HG02798 (cell line): ENCODE results near the gene ARV1.
A peak's percentile ranks its signal among the peaks of the same experiment; 100 is the strongest.

Source experiments
- ATAC-seq: cut with Tn5 transposase; IDR thresholded peaks from one replicate; pipeline ENCODE4 v1.9.1; 2021; ENCODE audit warnings: mild to moderate bottlenecking; ENCODE audit not compliant: unreplicated experiment, poor library complexity

The ARV1 gene

DNA sequence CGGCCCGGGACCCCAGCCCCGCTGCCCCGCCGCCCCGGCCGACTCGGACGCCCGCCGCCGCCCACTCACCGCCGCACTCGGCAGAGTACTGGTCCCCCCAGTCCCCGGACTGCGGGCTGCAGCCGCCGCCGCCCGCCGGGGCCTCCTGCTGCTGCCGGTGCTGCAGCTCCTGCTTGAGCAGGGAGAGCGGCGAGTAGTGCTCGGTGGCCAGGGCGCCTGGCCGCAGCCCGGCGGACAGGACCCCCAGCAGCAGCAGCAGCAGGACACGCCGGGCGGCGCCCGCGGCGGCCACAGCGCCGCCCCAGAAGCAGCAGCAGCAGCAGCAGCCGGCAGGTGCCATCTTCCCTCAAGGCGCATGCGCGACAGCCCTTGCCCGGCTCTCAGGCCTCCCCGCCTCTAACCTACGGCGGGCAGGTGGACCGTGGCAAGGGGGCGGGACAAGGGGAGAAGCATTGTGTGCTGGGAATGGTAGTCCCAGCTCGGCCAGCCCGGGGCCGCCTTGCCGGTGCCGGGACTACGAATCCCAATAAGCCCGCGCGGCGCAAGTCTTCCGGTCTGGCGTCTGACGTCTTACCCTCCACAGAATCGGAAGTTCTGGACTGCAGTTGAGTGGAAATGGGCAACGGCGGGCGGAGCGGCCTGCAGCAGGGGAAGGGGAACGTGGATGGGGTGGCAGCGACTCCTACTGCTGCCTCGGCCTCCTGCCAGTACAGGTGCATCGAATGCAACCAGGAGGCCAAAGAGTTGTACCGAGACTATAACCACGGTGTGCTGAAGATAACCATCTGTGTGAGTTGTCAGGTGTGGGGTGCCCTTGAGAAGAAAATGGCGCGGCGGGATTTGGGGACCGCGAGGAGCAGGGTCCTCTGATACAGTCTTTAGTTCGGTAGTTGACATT is at the start of gene ARV1, which contains the start of gene TTC13:
Gene ARV1 (plus strand): TSS at position 604 of the 898 bp plus-strand sequence. CDS start 12 bp downstream, at position 616.
Gene TTC13 (minus strand): TSS at position 371 of the 898 bp plus-strand sequence. CDS start 31 bp downstream, at position 340.
- ATAC-seq = peak; percentile 95

DNA sequence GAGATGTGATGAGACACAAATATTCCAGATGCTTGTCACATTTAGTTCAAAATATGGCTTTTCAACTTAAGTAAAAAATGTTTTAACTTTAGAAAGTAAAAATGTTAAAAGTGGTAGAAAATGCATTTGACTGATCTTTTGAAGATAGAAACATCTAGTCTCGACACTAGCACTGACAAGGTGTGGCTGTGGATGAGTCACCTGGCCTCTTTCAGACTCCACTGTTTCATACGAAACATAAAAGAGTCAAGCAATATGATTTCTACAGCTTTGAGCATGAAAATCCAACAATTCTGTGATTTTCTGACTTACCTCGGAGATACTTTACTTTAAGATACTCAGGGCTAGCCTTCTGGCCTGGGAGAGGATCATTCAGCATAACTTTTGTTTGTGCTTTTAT is 47.9 kb upstream of the ARV1 start:
- ATAC-seq = no peak

DNA sequence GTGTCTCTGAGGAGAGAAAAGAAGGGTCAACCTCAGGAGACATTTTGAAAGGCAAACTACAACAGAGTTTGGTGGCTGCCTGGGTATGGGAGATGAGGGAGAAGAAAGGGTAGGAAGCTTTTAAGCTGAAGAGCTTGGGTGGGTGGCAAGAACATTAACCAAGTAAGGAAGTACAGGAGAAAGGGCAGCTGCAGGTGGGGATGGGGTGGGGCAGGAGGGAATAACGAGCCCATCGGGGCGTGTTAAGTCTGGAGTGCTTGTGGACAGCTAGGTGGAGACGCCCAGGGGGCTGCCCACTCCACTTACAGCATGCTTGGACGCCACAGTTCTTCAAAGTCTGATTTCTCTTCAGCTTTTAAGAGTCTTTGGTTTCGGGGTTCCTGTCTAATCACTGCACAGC is 43.0 kb upstream of the ARV1 start:
- no peak for ATAC-seq

DNA sequence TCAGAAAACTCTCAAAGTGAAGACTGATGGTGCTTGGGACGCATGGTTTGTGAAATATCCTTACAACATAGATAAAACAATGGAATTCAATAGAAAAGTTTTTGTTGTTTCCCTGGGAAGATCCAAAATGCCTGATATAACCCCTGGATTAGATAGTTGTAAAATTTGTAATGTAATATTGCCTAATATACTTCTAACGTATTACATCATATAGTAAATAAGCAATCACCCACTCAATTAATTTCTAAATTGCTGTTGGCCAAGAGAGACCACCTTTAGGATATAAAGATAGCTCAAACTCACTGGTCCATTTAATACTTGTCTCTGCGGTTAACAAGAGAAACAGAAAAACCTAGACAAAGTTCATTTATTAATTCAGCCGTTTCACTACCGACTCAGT is 42.4 kb upstream of the ARV1 start:
- no peak for ATAC-seq

DNA sequence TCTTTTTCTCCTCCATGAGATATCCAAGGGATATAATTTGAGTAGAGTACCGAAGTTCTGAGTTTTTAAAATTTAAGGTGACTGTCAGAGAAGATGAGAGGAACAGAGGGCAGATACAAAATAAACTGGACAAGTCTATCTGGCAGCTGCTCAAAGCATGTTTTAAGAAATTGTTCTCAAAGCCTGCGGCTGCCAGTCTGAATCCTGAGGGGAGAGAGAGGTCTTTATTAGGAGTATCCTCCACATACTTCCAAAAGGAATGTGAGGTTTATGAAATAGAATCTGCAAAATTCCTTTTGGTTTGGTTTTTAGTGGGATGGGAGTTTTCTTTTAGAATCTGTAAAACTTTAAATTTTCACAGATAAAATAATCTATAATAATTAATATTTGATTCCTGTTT is 41.5 kb upstream of the ARV1 start:
- no peak for ATAC-seq

DNA sequence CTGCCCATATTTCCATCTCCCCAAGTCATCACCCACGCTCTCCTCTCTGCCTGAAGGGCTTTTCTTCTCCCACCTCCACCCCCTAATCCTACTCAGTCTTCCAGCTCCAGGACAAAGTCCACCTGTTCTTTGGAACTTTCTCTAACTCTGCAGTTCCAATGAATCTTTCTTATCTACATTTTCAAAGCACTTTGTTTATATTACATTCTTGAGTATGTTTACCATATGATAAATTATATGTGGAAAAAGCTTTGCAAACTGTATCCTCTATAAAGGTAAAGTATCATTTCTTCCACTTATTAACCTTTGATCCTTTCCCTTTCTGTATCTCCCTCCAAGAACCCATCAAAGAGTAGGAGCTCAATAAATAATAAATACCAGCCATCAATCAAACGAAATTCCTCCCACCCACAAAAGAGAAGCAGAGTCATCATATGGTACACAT is 39.9 kb upstream of the ARV1 start:
- no peak for ATAC-seq

DNA sequence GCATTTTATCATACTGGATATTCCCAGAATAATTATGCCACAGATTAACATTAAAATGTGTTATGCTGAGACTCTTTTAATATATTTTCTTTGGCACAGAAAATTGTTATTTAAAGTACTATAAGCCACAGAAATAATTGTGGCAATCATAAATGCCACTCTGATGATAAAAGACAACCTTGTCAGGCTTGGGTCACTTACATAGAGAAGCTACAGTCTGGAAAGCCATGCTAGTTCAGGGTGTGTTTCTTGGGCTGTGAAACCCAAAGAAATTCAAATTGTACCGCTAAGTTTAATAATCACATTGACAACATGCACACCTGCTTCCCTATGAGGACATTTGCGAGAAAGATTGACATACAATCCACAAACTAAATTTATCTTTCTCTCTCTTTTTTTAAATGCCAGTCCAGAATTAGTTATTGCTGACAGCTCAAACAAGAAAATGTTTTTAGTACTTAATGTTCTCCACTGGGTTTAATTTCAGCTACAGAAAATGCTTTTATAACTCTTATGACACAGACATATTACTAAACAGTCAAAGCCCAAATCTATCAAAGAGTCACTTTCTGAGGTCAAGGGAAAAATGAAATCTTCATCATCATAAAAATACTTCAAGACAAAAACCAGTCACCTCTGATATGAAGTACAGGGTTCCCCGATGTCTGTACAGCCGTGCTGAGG is 38.9 kb upstream of the ARV1 start:
- no peak for ATAC-seq

DNA sequence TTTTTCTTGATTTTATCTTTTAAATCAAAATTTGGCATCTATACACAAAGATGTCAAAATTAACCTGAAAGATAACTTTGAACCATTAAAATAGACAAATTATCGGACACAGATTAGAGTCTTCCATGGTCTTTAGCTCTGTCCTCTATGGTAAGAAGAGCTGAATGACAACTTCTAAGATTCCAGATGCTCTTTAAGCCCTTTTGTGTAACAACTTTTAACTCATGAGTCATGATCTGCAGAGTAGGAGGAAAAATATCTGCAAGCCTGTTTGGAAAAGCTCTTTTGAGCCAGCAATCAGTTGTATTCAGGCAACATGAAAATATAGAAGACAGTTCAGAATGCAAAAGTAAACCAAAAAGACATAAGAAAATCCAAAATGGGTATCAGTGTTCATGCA is 38.0 kb upstream of the ARV1 start:
- ATAC-seq = no peak

DNA sequence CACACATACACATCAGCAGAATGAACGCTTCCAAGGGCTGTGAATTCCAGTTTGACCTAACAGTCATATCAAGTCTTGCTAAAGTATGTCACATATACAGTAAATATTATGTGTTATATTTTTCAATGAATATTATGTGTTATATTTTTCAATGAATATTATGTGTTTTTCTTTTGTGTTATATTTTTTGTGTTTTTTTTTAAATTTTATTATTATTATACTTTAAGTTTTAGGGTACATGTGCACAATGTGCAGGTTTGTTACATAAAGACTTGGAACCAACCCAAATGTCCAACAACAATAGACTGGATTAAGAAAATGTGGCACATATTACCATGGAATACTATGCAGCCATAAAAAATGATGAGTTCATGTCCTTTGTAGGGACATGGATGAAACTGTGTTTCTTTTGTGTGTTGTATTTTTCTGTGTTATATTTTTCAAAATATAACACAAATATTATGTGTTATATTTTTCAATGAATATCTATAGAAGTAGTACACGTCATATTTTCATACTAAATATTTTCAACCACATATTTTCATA is 35.8 kb upstream of the ARV1 start:
- ATAC-seq = no peak

DNA sequence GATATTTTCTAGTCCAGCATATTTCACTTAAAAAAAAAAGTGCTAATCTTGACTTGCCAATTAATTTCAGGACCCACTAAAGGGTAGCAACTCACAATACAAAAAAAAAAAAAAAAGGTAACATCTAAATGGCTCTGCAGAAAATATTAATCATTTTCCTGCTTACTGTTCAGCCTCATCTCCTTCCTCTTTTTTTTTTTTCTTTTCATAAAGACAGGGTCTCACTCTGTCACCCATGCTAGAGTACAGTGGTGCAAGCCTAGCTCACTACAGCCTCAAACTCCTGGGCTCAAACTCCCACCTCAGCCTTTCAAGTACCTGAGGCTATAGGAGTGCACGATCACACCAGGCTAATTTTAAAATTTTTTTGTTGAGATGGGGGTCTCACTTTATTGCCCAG is 30.6 kb upstream of the ARV1 start:
- no peak for ATAC-seq

DNA sequence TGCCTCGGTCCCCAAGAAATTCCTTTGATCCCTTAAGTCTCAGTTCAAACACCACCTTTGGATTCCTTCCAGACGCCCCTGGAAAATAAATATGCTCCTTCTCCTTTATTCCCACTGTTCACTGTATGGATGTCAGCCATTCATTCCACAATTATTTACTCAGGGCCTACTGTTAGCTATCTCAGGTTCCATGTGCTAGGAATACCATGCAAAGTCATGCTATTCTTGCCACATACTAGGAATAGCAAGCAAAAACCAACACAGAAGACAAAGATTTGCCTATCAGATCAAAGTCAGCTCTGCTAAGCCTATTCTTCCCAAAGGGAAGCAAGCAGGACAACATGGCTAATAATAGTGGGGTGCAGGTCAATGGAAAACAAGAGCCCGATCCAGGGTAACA is 30.0 kb upstream of the ARV1 start:
- ATAC-seq = no peak

DNA sequence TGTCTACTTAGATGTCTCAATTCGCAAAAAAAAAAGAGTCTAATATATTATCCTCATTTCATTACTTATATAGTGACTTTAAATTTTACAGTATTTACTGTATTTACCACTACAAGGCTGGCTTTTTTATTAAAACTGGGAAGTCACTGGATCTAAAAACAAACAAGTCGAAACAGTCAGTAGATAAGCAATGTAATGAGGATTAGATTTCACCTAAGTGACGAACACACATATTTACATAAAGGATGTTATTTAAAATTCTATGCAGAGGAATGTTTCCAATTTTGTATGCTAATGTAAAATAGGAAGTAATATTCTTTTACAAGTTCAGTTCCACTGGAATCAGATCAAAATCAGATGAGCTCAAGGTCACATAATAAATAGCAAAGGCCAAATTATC is 28.5 kb upstream of the ARV1 start:
- no peak for ATAC-seq

DNA sequence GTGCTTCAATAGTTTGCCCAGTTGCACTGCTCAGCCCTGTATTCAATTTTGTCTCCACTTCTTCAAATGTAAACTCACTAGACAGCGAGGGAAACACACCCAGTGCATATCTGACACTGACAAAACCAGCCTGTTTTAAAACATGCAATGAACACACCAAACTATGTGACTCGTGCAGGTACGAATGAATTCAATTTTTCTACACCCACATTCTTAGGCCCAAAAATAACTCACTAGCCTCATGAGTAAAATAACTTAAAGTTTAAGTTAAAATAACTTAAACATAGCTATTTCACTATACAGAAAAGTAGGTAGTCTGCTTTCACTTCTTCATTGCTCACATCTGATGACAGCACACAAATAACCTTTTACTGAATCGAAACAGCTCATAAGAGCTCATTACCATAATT is 21.3 kb upstream of the ARV1 start:
- peak; percentile 80 for ATAC-seq

DNA sequence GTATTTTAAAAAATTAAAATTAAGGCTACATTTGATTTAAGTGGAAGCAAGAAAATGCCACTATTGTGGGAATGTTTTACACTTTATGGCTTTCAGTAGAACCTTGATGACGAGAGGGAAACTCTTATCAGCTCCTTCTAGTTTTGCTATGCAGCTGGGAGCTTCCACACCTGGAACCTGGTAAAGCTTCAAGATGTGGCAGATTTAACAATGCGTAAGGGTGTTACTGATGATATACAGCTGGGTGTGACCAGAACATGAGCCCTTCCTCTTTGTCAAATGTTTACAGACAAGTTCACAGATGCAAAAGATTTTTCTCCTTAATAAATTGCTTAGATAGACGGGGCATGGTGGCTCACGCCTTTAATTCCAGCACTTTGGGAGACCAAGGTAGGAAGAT is 20.5 kb upstream of the ARV1 start:
- no peak for ATAC-seq

DNA sequence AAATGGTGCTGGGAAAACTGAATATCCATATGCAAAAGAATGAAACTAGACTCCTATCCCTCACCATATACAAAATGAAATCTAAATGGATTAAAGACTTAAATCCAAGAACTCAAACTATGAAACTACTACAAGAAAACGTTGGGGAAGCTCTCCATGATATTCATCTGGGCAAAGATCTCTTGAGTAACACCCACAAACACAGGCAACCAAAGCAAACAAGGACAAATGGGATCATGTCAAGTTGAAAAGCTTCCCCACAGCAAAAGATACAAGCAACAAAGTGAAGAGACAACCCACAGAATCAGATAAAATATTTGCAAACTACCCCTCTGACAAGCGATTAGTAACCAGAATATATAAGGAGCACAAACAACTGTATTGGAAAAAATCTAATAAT is 14.0 kb upstream of the ARV1 start:
- no peak for ATAC-seq

DNA sequence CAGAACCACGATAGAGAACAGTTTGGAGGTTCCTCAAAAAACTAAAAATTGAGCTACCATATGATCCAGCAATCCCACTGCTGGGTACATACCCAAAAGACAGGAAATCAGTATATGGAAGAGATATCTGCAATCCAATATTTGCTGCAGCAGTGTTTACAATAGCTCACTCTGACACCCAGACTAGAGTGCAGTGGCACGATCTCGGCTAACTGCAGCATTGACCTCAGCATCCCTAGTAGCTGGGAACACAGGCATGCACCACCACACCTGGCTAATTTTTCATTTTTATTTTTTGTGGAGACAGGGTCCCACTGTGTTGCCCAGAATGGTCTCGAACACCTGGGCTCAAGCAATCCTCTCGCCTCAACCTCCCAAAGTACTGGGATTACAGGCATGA is 13.4 kb upstream of the ARV1 start:
- ATAC-seq = no peak

DNA sequence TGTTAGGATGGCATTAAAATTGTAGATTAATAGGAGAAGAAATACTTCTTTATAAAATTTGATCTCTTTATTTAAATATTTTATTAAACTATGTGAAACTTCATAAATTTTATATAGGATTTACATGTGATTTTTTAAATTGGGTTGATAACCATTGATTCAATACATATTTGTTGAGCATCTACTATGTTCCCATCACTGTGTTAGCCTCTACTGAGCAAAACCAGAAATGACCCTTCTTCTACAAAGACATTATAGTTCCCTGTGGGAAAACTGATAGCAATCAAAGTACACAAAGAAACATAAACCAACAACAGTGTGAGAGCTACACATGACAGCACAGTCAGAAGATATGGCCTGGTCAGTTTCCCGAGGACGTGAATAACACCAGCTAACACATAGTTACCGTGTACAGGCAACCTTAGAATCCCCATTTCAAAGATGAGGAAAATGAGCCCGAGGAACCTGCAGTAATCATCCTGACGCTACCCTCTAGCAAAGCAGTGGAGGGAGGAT is 12.5 kb upstream of the ARV1 start:
- ATAC-seq = no peak

DNA sequence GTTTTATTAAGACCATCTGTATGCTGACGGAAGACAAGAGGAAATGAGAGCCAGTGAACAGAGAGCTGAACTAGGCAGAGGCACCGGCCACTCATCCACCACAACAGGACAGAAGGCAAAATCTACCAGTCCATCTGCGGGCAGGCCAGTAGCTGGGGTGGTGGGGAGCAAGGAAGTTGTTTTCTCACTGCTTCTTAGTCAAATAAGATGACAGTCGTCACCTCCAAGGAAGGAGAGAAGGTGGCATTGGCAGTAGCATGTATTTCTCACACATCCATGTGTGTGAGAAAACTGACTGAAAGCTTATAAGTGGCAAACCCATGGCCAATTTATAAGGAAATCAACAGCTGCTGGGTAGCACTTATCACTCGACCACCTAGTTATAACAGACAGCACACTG is 8.5 kb upstream of the ARV1 start:
- ATAC-seq = no peak

DNA sequence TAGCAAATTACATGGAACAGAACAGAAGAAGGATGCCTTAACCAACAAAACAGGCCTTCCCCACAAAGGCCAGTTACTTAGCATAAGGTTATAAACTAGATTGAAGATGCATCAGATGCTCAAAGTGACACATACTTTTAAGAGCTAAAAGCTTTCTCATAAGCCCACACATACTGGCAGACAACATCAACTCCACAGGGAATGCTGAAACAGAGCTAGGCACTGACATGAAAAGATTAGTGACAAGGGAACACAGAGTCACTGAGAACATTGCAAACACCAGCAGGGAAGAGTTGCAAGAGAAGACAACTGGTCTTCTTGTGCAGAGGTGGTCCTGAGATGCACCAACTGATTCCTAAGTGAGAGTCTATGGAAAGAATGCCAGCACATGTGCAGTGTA is 7.1 kb upstream of the ARV1 start:
- no peak for ATAC-seq

DNA sequence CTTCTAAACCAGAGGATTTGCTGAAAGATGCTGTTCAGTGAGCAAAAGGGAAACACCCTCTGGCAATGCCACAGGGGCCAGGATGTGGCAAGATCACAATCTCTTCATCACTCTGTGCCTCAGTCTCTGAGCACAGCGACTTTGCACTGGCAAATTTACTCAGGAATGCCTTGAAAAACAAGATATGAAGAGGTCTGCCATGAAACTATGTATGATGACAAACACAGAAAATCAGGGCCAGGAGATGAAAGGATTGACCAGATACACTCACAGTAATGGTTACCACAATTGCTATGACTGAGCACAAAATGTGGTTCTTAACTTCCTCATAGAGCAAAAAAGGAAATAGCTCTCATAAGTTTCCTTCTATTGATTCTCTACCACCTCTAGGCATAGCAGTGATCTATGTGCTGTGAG is 6.0 kb upstream of the ARV1 start:
- ATAC-seq = peak; percentile 63

DNA sequence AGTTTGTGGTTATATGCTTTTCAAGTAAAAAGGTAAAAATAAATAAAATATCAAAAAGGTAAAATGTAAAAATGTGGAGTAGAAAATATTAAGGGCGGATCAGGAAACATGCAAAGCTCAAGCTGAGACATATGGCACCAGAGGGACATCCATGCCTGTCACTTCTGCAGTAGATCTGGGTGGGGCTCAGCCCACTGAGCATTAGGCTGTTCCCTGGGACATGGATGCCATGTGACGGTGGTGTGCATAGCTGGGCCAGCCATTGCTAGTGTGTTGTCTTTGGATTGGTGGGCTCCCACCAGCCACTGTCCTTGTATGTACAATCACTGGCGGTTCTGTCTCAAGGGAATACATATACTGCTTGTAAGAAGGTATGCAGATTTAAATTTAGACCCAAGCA is 3.3 kb upstream of the ARV1 start:
- no peak for ATAC-seq
